ENCODE results near the gene ARMC2. TPM values are rescaled to one million over a fixed set of nuclear protein-coding genes. Genes with fewer than 3 reads are reported as not detected.

Gene ARMC2
- total RNA-seq (12.5 TPM), polyA plus RNA-seq (1 to 10 TPM; 3.5 to 8.4 (median 6.5) TPM)

- Mint-ChIP-seq H3K9me3 (no peaks in the 10 kb centered on the region), H3K27ac (peak within 1 kb of the TSS; percentile 78 to 86 (median 84)), H3K4me3 (peak within 1 kb of the TSS; percentile 83 to 97 (median 92)), H3K4me1 (peaks cover 9 to 52% (median 31%) of the 10 kb centered on the region in 4 donors), H3K27me3 (peaks cover 6% of the 10 kb centered on the region), H3K36me3 (no peaks in the 10 kb centered on the region)
- Histone ChIP-seq H3K27me3 (ENCODE audit: control insufficient read depth, insufficient read depth, low read length) (peaks cover 2% of the 10 kb centered on the region), H3K4me1 (ENCODE audit: control insufficient read depth, insufficient read depth, low read length, poor library complexity, severe bottlenecking) (peaks cover 21% of the 10 kb centered on the region), H3K9me3 (ENCODE audit: control insufficient read depth in 2 of 2, low read length in 2 of 2) (no peaks in the 10 kb centered on the region), H3K27ac (ENCODE audit: insufficient read depth, low read length, poor library complexity, severe bottlenecking) (peak within 1 kb of the TSS; percentile 74), H3K4me3 (ENCODE audit: low read depth, low read length) (peak within 1 kb of the TSS; percentile 72), H3K36me3 (ENCODE audit: control insufficient read depth, insufficient read depth, low read length) (no peaks in the 10 kb centered on the region)
- ATAC-seq (ENCODE audit: low read depth in 2 of 2) (peak; percentile 77 to 83), DNase-seq (peak; percentile 76 to 85 (median 81))
Observed at GRCh38 chr6:108848116-108848868, at the start of gene ARMC2. Gene ARMC2 (plus strand): TSS chr6:108848422. CDS start chr6:108854268, 5,846 bp downstream.

- peak overlapping the region; percentile 54 for H3K4me3 ChIP-seq (ENCODE audit: low read depth, low read length)
- Mint-ChIP-seq H3K36me3 (no peaks in the 10 kb centered on the region), H3K27ac (peak overlapping the region; percentile 67 to 93 (median 68)), H3K27me3 (peaks cover 5% of the 10 kb centered on the region), H3K4me1 (peaks cover 6 to 28% (median 20%) of the 10 kb centered on the region in 4 donors), H3K4me3 (peak overlapping the region in 3 of 4 donors; percentile 22 to 80 (median 79)), H3K9me3 (no peaks in the 10 kb centered on the region)
- DNase-seq = peak in 2 of 3 donors; percentile 43 to 76
- H3K27ac ChIP-seq (ENCODE audit: insufficient read depth, low read length, poor library complexity, severe bottlenecking) = no peak overlapping the region
- ATAC-seq (ENCODE audit: low read depth in 2 of 2) = peak; percentile 73 to 87
- no peaks in the 10 kb centered on the region for H3K27me3 ChIP-seq (ENCODE audit: control insufficient read depth, insufficient read depth, low read length)
- no peaks in the 10 kb centered on the region for H3K36me3 ChIP-seq (ENCODE audit: control insufficient read depth, insufficient read depth, low read length)
- no peaks in the 10 kb centered on the region for H3K9me3 ChIP-seq (ENCODE audit: control insufficient read depth in 2 of 2, low read length in 2 of 2)
- peaks cover 16% of the 10 kb centered on the region for H3K4me1 ChIP-seq (ENCODE audit: control insufficient read depth, insufficient read depth, low read length, poor library complexity, severe bottlenecking)
Observed at GRCh38 chr6:108798670-108799353, 49.4 kb upstream of the ARMC2 start.

GRCh38 chr6:108799354-108799717 is 48.9 kb upstream of the ARMC2 start:
- DNase-seq (no peak), ATAC-seq (ENCODE audit: low read depth in 2 of 2) (no peak)
- H3K9me3 Mint-ChIP-seq = no peaks in the 10 kb centered on the region
- H3K27me3 ChIP-seq (ENCODE audit: control insufficient read depth, insufficient read depth, low read length) = no peaks in the 10 kb centered on the region
- H3K4me1 Mint-ChIP-seq = peaks cover 6 to 28% (median 20%) of the 10 kb centered on the region in 4 donors
- H3K36me3 Mint-ChIP-seq = no peaks in the 10 kb centered on the region
- no peak overlapping the region for H3K4me3 Mint-ChIP-seq
- H3K27ac Mint-ChIP-seq = peak overlapping the region in 2 of 3 donors; percentile 35 to 42
- no peaks in the 10 kb centered on the region for H3K9me3 ChIP-seq (ENCODE audit: control insufficient read depth in 2 of 2, low read length in 2 of 2)
- peaks cover 16% of the 10 kb centered on the region for H3K4me1 ChIP-seq (ENCODE audit: control insufficient read depth, insufficient read depth, low read length, poor library complexity, severe bottlenecking)
- no peak overlapping the region for H3K4me3 ChIP-seq (ENCODE audit: low read depth, low read length)
- no peak overlapping the region for H3K27ac ChIP-seq (ENCODE audit: insufficient read depth, low read length, poor library complexity, severe bottlenecking)
- H3K27me3 Mint-ChIP-seq = peaks cover 5% of the 10 kb centered on the region
- no peaks in the 10 kb centered on the region for H3K36me3 ChIP-seq (ENCODE audit: control insufficient read depth, insufficient read depth, low read length)

GRCh38 chr6:108799791-108800190 is 48.4 kb upstream of the ARMC2 start:
- Mint-ChIP-seq H3K4me3 (no peak overlapping the region), H3K27ac (peak overlapping the region; percentile 22 to 42 (median 35)), H3K4me1 (peaks cover 6 to 28% (median 20%) of the 10 kb centered on the region in 4 donors), H3K27me3 (peaks cover 5% of the 10 kb centered on the region), H3K36me3 (no peaks in the 10 kb centered on the region), H3K9me3 (no peaks in the 10 kb centered on the region)
- Histone ChIP-seq H3K27me3 (ENCODE audit: control insufficient read depth, insufficient read depth, low read length) (no peaks in the 10 kb centered on the region), H3K4me3 (ENCODE audit: low read depth, low read length) (no peak overlapping the region), H3K9me3 (ENCODE audit: control insufficient read depth in 2 of 2, low read length in 2 of 2) (no peaks in the 10 kb centered on the region), H3K36me3 (ENCODE audit: control insufficient read depth, insufficient read depth, low read length) (no peaks in the 10 kb centered on the region), H3K27ac (ENCODE audit: insufficient read depth, low read length, poor library complexity, severe bottlenecking) (no peak overlapping the region), H3K4me1 (ENCODE audit: control insufficient read depth, insufficient read depth, low read length, poor library complexity, severe bottlenecking) (peaks cover 16% of the 10 kb centered on the region)
- ATAC-seq (ENCODE audit: low read depth in 2 of 2) (no peak), DNase-seq (no peak)

- Mint-ChIP-seq H3K4me1 (peaks cover 6 to 28% (median 20%) of the 10 kb centered on the region in 4 donors), H3K36me3 (no peaks in the 10 kb centered on the region), H3K27ac (peak overlapping the region in 1 of 3 donors; percentile 35), H3K27me3 (peaks cover 5% of the 10 kb centered on the region), H3K4me3 (no peak overlapping the region), H3K9me3 (no peaks in the 10 kb centered on the region)
- no peaks in the 10 kb centered on the region for H3K27me3 ChIP-seq (ENCODE audit: control insufficient read depth, insufficient read depth, low read length)
- ATAC-seq (ENCODE audit: low read depth in 2 of 2) (no peak), DNase-seq (no peak)
- H3K9me3 ChIP-seq (ENCODE audit: control insufficient read depth in 2 of 2, low read length in 2 of 2) = no peaks in the 10 kb centered on the region
- H3K36me3 ChIP-seq (ENCODE audit: control insufficient read depth, insufficient read depth, low read length) = no peaks in the 10 kb centered on the region
- no peak overlapping the region for H3K4me3 ChIP-seq (ENCODE audit: low read depth, low read length)
- peaks cover 16% of the 10 kb centered on the region for H3K4me1 ChIP-seq (ENCODE audit: control insufficient read depth, insufficient read depth, low read length, poor library complexity, severe bottlenecking)
- no peak overlapping the region for H3K27ac ChIP-seq (ENCODE audit: insufficient read depth, low read length, poor library complexity, severe bottlenecking)
Observed at GRCh38 chr6:108800427-108800864, 47.8 kb upstream of the ARMC2 start.

GRCh38 chr6:108801366-108801765 is 46.9 kb upstream of the ARMC2 start:
- ATAC-seq (ENCODE audit: low read depth in 2 of 2) (no peak), DNase-seq (no peak)
- Histone ChIP-seq H3K4me3 (ENCODE audit: low read depth, low read length) (no peak overlapping the region), H3K4me1 (ENCODE audit: control insufficient read depth, insufficient read depth, low read length, poor library complexity, severe bottlenecking) (peaks cover 16% of the 10 kb centered on the region), H3K36me3 (ENCODE audit: control insufficient read depth, insufficient read depth, low read length) (no peaks in the 10 kb centered on the region), H3K27ac (ENCODE audit: insufficient read depth, low read length, poor library complexity, severe bottlenecking) (no peak overlapping the region), H3K9me3 (ENCODE audit: control insufficient read depth in 2 of 2, low read length in 2 of 2) (no peaks in the 10 kb centered on the region), H3K27me3 (ENCODE audit: control insufficient read depth, insufficient read depth, low read length) (no peaks in the 10 kb centered on the region)
- H3K4me3 Mint-ChIP-seq = no peak overlapping the region
- peaks cover 6 to 28% (median 20%) of the 10 kb centered on the region in 4 donors for H3K4me1 Mint-ChIP-seq
- H3K36me3 Mint-ChIP-seq = no peaks in the 10 kb centered on the region
- H3K9me3 Mint-ChIP-seq = no peaks in the 10 kb centered on the region
- peaks cover 5% of the 10 kb centered on the region for H3K27me3 Mint-ChIP-seq
- H3K27ac Mint-ChIP-seq = peak overlapping the region in 2 of 3 donors; percentile 64 to 82

GRCh38 chr6:108803982-108804490 is 44.2 kb upstream of the ARMC2 start:
- Mint-ChIP-seq H3K4me3 (no peak overlapping the region), H3K9me3 (no peaks in the 10 kb centered on the region), H3K27me3 (no peaks in the 10 kb centered on the region), H3K4me1 (peaks cover 0 to 15% (median 6%) of the 10 kb centered on the region in 4 donors), H3K27ac (no peak overlapping the region), H3K36me3 (no peaks in the 10 kb centered on the region)
- H3K4me3 ChIP-seq (ENCODE audit: low read depth, low read length) = no peak overlapping the region
- H3K36me3 ChIP-seq (ENCODE audit: control insufficient read depth, insufficient read depth, low read length) = no peaks in the 10 kb centered on the region
- H3K4me1 ChIP-seq (ENCODE audit: control insufficient read depth, insufficient read depth, low read length, poor library complexity, severe bottlenecking) = peaks cover 3% of the 10 kb centered on the region
- no peaks in the 10 kb centered on the region for H3K27me3 ChIP-seq (ENCODE audit: control insufficient read depth, insufficient read depth, low read length)
- H3K27ac ChIP-seq (ENCODE audit: insufficient read depth, low read length, poor library complexity, severe bottlenecking) = no peak overlapping the region
- ATAC-seq (ENCODE audit: low read depth in 2 of 2) (no peak), DNase-seq (no peak)
- H3K9me3 ChIP-seq (ENCODE audit: control insufficient read depth in 2 of 2, low read length in 2 of 2) = no peaks in the 10 kb centered on the region
